Cardiac septum (tissue), 1 donor: ENCODE results near the gene KIAA1586. TPM values are rescaled to one million over a fixed set of nuclear protein-coding genes. Genes with fewer than 3 reads are reported as not detected.
A peak's percentile ranks its signal among the peaks of the same experiment; 100 is the strongest.
"Not testable (repeated sequence)": the region's sequence is repeated elsewhere in the genome, so short reads cannot be mapped to it uniquely, and the experiment has no call there.

Source experiments
- DNase-seq: peaks from one replicate; pipeline ENCODE4 v3.0.0-alpha.2; 2020; ENCODE audit warnings: low spot score
- intact Hi-C: fragments of 100-400 bp; cut with DNase I; formaldehyde crosslinking; loops from one replicate; pipeline ENCODE4 v1.14.0; 2022
- total RNA-seq: library from RNA; stranded (reverse); fragmentation: NEBNext Ultra II Directional; extraction: Animal tissue kit (Norgen Biotek cat#: 25700); gene quantifications from one replicate; pipeline ENCODE4 v1.2.1, GENCODE V29; 2021
- donor health status: DM: no; HTN: no; CAD: no.

Gene KIAA1586
- total RNA-seq, 1 donor from 2014 or later: 9.2 TPM

DNA sequence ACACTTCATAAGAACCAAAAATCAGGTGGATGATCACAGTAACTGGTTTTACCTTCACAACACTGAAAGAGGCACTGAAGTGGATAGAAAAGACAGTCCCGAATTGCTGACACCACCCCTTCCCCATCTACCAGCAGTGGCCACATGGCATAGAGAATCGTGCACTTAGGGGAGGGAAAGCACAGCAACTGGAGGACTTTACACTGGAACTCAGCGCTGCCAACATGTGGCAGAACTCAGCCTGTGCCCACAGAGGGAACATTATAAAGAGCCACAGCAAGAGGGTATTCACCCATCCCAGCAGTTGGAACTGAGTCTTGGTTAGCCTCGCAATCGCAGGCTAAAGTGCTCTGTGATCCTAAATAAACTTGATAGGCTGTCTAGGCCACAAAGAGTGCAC, 6.5 kb upstream of the KIAA1586 start:
- no peak for DNase-seq
- intact Hi-C loops: no loop called here

DNA sequence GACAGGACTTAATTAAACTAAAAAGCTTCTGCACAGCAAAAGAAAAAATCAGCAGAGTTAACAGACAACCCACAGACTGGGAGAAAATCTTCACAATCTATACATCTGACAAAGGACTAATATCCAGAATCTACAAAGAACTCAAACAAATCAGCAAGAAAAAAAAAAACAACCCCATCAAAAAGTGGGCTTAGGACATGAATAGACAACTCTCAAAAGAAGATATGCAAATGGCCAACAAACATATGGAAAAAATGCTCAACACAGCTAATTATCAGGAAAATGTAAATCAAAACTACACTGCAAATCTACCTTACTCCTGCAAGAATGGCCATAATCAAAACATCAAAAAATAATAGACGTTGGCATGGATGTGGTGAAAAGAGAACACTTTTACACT, 2.4 kb upstream of the KIAA1586 start:
- intact Hi-C loops, DNase-seq: not testable (repeated sequence)

DNA sequence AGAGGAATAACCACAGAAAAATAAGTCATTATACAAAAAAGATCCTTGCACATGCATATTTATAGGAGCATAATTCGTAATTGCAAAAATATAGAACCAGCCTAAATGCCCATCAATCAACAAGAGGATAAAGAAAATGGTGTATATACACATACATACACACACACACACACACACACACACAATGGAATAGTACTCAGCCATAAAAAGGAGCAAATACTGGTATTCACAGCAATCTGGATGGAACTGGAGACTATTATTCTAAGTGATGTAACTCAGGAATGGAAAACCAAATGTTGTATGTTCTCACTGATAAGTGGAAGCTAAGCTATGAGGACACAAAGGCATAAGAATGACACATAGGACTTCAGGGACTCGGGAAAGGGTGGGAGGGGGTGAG, 1.9 kb upstream of the KIAA1586 start:
- DNase-seq: no peak
- intact Hi-C loops: no loop called here

DNA sequence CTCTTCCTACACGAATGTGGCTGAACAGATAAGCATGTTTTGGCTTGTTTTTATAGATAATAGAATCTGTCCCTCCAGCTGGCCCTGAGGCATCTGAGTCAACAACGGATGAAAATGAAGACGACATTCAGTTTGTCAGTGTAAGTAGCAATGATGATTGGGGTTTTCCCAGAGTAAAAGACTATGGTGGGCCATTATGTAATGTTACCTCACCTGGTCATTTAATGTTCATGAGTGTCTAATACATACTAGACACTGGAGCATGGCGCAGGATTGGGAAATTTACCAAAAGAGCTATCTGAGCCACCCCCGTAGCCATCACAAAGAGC, 728 bp downstream of the KIAA1586 start:
- intact Hi-C loops: loop anchor here (5.0 kb wide), 2 partner anchors 40 to 270 kb away; partner anchors contain the start of gene PRIM2
- not testable (repeated sequence) for DNase-seq

DNA sequence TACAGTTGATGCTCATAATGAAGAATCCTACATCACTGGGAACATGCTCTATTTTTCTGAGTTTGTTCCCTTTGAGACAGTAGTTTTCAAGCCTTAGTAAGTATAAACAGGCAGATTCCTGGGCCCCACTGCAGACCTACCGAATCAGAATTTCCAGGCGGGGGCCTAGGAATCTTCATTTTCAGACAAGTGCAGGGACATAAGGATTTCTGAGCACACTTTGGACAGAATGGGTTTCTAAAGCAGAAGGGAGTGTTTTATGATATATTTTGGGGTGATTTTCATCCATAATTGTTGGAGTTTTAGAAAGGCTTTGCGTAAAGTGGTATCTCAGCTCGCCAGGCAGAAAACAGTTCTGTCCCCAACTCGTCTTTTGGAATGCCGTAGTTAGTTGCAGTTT, 1.4 kb downstream of the KIAA1586 start:
- intact Hi-C loops: loop anchor here (5.0 kb wide), 2 partner anchors 39 to 269 kb away; partner anchors contain the start of gene PRIM2
- DNase-seq: not testable (repeated sequence)

DNA sequence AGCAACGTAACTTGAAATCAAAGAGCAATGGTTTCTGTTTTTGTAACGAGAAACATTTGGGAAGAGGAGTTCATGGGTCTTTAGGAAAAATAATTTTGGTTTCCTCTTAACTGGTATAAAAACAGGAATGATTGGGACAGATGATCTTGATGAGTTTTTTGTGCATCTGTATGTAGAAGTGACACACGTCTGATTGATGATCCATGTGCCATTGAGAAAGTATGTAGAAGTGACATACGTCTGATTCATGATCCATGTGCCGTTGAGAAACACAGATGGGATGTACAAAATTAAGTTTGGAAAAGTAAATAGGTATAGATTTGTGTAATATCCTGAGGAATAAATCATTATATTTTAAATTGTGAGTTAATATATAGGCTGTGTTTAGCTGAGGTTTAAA, 2.1 kb downstream of the KIAA1586 start:
- intact Hi-C loops: loop anchor here (5.0 kb wide), 2 partner anchors 39 to 269 kb away; partner anchors contain the start of gene PRIM2
- DNase-seq: no peak

DNA sequence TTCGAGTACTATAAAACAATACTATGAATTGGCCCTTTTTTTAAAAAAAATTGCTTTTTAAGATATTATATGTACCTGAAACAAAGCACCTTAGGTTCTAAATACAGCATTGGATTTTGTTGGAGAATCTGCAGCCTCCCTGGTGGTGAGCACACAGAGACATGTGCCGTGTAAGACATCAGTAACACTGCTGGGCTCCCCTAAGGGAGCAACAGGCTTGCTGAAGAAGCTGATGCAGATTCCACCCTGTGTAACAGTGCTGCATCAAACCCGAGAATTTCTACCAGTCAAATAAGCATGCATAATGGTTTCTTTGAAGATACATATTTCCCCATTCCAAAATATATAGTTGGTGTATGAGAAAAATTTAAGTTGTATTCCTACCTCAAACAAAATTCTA, 17.4 kb downstream of the KIAA1586 start:
- no peak for DNase-seq
- intact Hi-C loops: no loop called here

DNA sequence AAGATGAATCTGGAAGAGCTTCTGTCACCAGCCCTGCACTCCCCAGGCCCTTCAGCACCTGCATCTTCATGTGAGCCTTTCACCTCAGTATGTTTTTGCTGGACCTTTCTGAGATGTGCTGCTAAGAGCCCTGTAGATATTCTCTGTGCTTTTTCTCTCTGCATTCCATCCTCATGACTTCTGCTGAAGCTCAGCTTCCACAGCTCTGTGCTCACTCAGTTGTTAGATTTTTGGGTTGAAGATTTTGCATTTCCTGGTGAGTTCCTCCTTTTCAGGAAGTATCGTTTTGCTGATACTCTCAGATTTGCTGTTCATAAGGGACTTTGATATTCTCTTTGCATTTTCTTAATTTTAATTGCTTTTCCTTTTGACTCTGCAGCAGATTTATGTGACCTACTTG, 18.3 kb downstream of the KIAA1586 start:
- intact Hi-C loops: no loop called here
- no peak for DNase-seq

DNA sequence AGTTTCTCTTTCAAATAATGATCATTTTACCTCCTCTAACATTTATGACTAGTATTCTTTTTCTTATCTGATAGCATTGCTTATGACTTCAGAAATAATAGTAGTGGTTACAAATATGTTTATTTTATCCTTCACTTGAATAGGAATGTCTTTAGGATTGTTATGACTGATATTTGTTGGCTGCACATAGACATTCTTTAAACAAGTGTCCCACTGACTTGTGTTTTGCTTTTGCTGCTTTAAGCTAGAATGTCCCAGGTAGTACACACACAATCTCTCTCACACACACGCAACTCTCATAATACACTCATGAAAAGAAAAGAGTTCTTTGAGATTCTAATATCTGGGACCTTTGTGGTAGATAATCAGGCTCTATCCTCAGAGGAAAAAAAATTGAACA, 21.6 kb downstream of the KIAA1586 start:
- DNase-seq: no peak
- intact Hi-C loops: no loop called here

DNA sequence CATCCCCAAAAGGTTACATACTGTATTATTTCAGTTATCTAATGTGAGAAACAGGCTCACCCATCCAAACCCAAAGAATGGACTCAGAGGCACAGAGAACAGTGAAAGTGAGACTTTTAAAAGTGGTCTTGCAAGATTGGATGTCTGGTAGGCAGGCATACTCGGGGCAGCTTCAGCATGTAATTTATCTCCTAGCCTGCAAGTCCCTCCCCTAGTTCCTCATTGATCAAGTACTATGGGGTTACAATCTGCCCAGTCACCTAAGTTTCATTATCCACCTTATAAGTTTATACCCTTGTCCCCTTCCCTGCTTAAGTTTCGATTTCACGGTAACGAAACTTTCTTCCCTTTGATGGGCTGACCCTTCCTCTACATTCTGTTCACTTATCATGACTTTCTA, 22.7 kb downstream of the KIAA1586 start:
- no peak for DNase-seq
- intact Hi-C loops: no loop called here

DNA sequence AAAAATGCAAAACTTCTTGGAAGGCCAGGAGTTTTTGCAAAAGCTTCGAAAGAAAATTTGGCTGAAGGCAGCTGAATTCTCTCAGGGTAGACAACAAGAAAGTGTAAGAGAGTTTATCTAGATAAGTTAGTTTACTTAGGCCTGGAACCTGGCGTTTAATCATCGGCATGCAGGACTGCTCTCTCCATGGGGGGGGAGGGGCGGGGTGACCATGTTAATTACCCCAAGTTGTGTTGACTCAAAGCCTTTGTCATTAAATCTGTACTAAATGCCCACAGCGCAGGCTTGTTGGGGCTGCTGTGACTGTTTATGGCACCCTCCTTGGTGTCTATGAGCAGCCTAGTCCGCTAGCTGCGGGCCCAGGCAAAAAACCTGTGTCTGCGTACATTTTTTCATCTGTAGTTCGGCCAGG, 23.4 kb downstream of the KIAA1586 start:
- no peak for DNase-seq
- intact Hi-C loops: no loop called here

DNA sequence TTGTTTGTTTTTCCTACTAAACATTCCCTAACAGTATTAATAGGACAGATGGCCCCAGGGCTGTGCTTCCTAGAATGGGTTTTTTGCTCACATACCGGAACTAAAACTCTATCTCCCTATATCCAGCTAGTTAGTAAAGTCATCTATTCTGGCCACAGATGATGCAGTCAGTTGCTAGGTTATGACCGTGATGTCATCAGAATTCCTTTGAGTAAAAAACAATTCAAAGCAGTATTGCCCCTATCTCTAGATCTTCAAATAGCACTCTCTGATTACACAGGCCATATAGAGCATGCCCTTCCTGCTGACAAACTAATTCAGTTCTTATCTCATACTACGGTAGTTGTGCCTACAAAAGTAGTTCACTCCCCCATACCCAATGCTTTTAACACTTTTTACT, 25.6 kb downstream of the KIAA1586 start:
- no peak for DNase-seq
- intact Hi-C loops: no loop called here

DNA sequence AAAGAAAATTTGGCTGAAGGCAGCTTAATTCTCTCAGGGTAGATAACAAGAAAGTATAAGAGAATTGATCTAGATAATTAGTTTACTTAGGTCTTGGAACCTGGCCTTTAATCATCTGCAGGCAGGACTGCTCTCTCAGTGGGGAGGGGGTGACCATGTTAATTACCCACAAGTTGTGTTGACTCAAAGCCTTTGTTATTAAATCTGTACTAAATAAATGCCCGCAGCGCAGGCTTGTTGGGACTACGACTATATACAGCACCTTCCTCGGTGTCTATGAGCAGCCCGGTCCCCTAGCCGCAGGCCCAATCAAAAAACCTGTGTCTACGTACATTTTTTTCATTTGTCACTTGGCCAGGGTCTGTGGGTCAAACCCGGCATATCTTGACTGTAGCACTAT, 27.9 kb downstream of the KIAA1586 start:
- intact Hi-C loops: no loop called here

DNA sequence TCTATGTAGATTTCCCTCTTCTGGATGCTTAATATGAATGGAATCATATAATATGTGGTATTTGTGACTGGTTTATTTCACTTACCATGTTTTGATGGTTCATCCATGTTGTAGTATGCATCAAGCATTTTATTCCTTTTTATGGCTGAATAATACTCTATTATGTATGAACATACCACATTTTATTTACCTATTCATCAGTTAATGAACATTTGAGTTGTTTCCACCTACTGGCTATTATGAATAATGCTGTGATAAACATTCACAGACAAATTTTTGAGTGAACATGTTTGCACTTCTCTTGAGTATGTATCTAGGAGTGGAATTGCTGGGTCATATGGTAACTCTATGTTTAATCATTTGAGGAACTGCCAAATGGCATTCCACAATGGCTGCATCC, 28.6 kb downstream of the KIAA1586 start:
- DNase-seq: no peak
- intact Hi-C loops: no loop called here

More for the DNA sequence above, 27.9 kb downstream of the KIAA1586 start:
- DNase-seq: no peak

DNA sequence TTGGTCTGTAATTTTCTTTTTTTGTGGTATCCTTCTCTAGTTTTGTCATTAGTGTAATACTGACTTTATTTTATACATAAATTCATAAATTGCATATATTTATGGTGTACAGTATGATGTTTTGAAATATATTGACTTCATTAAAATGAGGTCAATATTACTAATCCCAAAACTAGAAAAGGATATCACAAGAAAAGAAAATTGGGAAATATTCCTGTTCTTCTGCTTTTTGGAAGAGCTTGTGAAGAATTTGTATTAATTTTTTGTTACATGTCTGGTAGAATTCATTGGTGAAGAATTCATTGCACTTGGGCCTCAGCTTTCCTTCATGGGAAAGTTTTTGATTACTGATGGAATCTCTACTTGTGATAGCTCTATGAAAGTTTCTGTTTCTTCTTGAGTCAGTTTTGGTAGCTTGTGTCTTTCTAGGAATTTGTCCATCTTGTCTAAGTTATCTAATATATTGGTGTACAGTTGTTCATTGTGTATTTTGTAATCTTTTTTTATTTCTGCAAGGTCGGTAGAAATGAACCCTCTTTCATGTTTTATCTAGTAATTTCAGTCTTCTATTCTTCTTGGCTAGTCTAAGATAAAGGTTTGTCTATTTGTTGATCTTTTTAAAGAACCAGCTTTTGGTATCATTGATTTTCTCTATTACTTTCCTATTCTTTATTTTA, 32.2 kb downstream of the KIAA1586 start:
- DNase-seq: no peak
- intact Hi-C loops: no loop called here

DNA sequence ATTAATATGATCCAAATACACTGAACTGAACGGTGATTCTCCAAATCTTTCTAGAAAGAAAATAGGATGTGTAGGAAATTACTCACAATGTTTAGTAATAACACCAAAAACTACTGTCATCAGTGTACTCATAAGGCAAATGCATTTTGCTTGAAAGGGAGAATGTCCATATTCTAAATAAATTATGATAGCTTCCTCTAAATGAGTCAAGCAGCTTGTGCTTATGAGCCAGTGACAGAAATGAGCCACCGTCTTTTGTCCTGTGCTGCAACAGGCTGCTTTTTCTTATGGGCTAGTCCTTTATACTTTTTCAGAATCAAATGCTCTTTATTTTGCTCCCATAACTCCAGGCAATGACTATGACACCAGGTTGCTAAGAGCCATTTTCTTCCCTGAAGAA, 39.0 kb downstream of the KIAA1586 start:
- intact Hi-C loops: loop anchor here (5.0 kb wide), 1 partner anchor 38 kb away; the partner anchor contains the start of gene KIAA1586
- no peak for DNase-seq

DNA sequence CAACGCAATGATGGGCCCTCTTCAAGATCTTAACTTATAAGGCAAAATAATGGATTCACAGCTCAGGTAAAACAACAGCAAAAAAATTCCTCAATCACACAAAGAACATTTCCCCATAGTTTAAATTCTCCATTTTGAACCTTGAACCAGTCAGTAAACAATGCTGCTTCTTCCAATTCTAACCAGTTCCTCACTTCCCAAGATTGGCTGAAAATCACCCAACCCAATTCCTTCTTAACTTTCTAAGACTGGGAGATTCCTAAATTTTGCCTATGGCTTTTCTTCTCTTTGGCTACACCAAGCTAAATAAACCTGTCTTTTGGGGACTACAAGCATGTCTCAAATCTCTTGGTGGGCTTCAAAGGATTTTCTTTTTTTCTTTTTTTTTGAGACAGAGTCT, 40.4 kb downstream of the KIAA1586 start:
- intact Hi-C loops: loop anchor here (5.0 kb wide), 1 partner anchor 40 kb away; the partner anchor contains the start of gene KIAA1586
- no peak for DNase-seq

DNA sequence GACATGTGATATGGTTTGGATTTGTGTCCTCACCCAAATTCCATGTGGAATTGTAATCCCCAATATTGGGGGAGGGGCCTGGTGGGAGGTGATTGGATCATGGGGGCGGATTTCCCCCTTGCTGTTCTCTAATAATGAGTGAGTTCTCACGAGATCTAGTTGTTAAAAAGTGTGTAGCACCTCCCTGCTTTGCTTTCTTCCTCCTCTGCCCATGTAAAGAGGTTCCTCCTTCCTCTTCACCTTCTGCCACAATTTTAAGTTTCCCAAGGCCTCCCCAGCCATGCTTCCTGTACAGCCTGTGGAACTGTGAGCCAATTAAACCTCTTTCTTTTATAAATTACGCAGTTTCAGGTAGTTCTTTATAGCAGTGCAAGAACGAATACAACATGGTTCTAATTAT, 41.4 kb downstream of the KIAA1586 start:
- DNase-seq: no peak
- intact Hi-C loops: loop anchor here (5.0 kb wide), 1 partner anchor 41 kb away; the partner anchor contains the start of gene KIAA1586

DNA sequence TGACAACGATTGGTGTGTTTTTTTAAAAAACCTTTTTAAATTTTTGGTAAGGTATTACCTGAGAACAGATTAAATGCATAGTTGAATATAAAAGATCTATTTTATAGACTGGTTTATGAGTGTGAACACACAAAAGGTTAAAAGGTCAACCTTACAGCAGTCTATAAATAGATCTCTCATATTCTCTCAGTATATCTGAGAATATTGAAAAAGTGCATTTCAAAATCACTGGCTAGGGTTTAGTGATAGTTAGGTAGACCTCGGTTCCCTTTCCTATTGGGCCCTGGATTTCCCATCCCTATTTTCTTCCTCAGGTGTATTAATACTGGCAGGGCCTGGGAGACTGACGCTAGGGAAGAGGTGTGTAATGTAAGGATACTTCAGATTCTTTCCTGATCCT, 42.8 kb downstream of the KIAA1586 start:
- intact Hi-C loops: loop anchor here (5.0 kb wide), 1 partner anchor 42 kb away; the partner anchor contains the start of gene KIAA1586
- DNase-seq: no peak

DNA sequence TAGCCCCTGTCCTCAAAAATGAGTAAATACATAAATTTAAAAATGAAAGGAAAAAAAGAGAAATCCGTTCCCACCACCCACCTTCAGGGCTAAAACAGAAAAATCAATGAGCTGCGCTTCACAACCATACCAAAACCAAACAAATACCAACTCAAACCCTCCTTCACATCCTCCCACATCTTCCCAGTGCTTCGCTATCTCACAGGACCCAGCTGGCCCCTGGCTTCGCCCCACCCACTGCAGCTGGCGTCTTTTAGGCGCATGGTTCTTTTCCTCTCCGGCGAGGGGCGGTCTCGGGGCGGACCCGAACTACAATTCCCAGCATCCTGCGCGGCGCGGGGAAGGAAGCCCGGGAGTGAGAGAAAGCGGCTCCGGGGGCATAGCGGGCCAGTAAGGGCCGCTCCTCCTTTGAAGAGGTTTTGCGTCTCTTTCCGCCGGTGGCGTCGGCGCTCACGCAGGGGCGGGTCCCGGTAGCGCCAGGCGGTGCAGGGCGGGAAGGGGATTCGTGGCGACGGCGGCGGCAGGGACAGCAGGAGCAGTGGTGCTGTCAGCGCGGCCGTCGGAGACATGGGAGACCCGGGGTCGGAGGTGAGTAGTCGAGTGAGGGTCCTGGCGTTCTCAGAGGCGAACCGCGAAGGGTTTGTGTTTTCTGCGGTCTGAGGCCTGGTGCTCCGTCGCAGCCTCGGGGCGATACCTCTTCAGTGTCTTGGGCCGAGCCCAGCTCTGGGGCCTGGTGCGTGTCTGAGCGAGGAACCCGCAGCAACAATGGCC, 43.4 kb downstream of the KIAA1586 start, which contains the start of gene ZNF451:
TSS of gene ZNF451 (plus strand) at position 502 of the 771 bp plus-strand sequence. CDS start at position 568, 66 bp downstream.
- intact Hi-C loops: loop anchor here (5.0 kb wide), 1 partner anchor 43 kb away; the partner anchor contains the start of gene KIAA1586
- DNase-seq: peak; percentile 99
